Measurements from ENCODE around the gene UGT3A2. TPM values are rescaled to one million over a fixed set of nuclear protein-coding genes. Genes with fewer than 3 reads are reported as not detected.

UGT3A2 gene
- total and polyA plus RNA-seq, 2 experiments from 2014 or later = not detected

GRCh38 chr5:36073595-36074216, 7.0 kb upstream of the UGT3A2 start:
- H4K20me1 ChIP-seq (ENCODE audit: insufficient read depth) = no peaks in the 10 kb centered on the region
- no peak overlapping the region for H2AFZ ChIP-seq
- WGBS, 2 experiments (ENCODE audit: low coverage in 1 of 2, low lambda C conversion rate in 2 of 2, missing lambda C conversion rate in 2 of 2) = 75 to 77% methylated on average over 3 of the region's 3 CpGs
- no peaks in the 10 kb centered on the region for H3K9me3 ChIP-seq (ENCODE audit: low read depth)
- no peaks in the 10 kb centered on the region for H3K79me2 ChIP-seq (ENCODE audit: insufficient read depth)
- no peak overlapping the region for H3K9ac ChIP-seq
- H3K4me3 ChIP-seq = no peak overlapping the region
- no peaks in the 10 kb centered on the region for H3K4me1 ChIP-seq (ENCODE audit: insufficient read depth)
- TF ChIP-seq EZH2phosphoT487 (IDR thresholded peaks at IDR 0.05; ENCODE audit: insufficient read depth, low read depth) = no peak
- TF ChIP-seq EZH2 (IDR thresholded peaks at IDR 0.05; ENCODE audit: insufficient read depth, poor library complexity, severe bottlenecking) = no peak
- H3K9me2 ChIP-seq (ENCODE audit: insufficient read depth) = no peaks in the 10 kb centered on the region
- H3K4me2 ChIP-seq (ENCODE audit: unreplicated experiment) = no peak overlapping the region
- no peaks in the 10 kb centered on the region for H3F3A ChIP-seq (ENCODE audit: insufficient read depth)
- H3K27me3 ChIP-seq (replicated peaks; ENCODE audit: insufficient read depth) = peaks cover 38% of the 10 kb centered on the region
- in situ Hi-C loops (cut with MboI) = no loop called here
- DNase-seq = peak; percentile 24
- H3K27ac ChIP-seq = no peak overlapping the region
- no peaks in the 10 kb centered on the region for H3K36me3 ChIP-seq (ENCODE audit: low read depth)

GRCh38 chr5:36070687-36071571, 4.2 kb upstream of the UGT3A2 start:
- peak; percentile 15 for DNase-seq
- Histone ChIP-seq H3K27ac (no peak overlapping the region), H3K79me2 (ENCODE audit: insufficient read depth) (no peaks in the 10 kb centered on the region), H2AFZ (peak overlapping the region; percentile 53), H3K36me3 (ENCODE audit: low read depth) (no peaks in the 10 kb centered on the region), H3K4me1 (ENCODE audit: insufficient read depth) (no peaks in the 10 kb centered on the region), H4K20me1 (ENCODE audit: insufficient read depth) (no peaks in the 10 kb centered on the region), H3K27me3 (replicated peaks; ENCODE audit: insufficient read depth) (peaks cover 32% of the 10 kb centered on the region), H3K9me2 (ENCODE audit: insufficient read depth) (no peaks in the 10 kb centered on the region), H3K4me3 (peak overlapping the region; percentile 54), H3K4me2 (ENCODE audit: unreplicated experiment) (peak overlapping the region; percentile 47), H3K9me3 (ENCODE audit: low read depth) (no peaks in the 10 kb centered on the region), H3F3A (ENCODE audit: insufficient read depth) (no peaks in the 10 kb centered on the region), H3K9ac (peak overlapping the region; percentile 24; the same call in 1 of the 2 replicates)
- TF ChIP-seq EZH2phosphoT487 (IDR thresholded peaks at IDR 0.05; ENCODE audit: insufficient read depth, low read depth) (no peak), EZH2 (IDR thresholded peaks at IDR 0.05; ENCODE audit: insufficient read depth, poor library complexity, severe bottlenecking) (no peak)
- in situ Hi-C loops (cut with MboI) = no loop called here
- WGBS, 2 experiments (ENCODE audit: low coverage in 1 of 2, low lambda C conversion rate in 2 of 2, missing lambda C conversion rate in 2 of 2) = 22 to 23% methylated on average over 9 of the region's 9 CpGs

- Histone ChIP-seq H4K20me1 (ENCODE audit: insufficient read depth) (no peaks in the 10 kb centered on the region), H3K9me2 (ENCODE audit: insufficient read depth) (no peaks in the 10 kb centered on the region), H3K4me1 (ENCODE audit: insufficient read depth) (no peaks in the 10 kb centered on the region), H3K9ac (no peak overlapping the region), H3K36me3 (ENCODE audit: low read depth) (no peaks in the 10 kb centered on the region), H3K27ac (no peak overlapping the region), H3F3A (ENCODE audit: insufficient read depth) (no peaks in the 10 kb centered on the region), H3K27me3 (replicated peaks; ENCODE audit: insufficient read depth) (peaks cover 52% of the 10 kb centered on the region), H3K9me3 (ENCODE audit: low read depth) (no peaks in the 10 kb centered on the region), H3K4me2 (ENCODE audit: unreplicated experiment) (no peak overlapping the region), H2AFZ (no peak overlapping the region), H3K4me3 (no peak overlapping the region), H3K79me2 (ENCODE audit: insufficient read depth) (no peaks in the 10 kb centered on the region)
- WGBS, 2 experiments (ENCODE audit: low coverage in 1 of 2, low lambda C conversion rate in 2 of 2, missing lambda C conversion rate in 2 of 2) = 95 to 97% methylated on average over 5 of the region's 5 CpGs
- in situ Hi-C loops (cut with MboI) = no loop called here
- DNase-seq = no peak
- TF ChIP-seq EZH2 (IDR thresholded peaks at IDR 0.05; ENCODE audit: insufficient read depth, poor library complexity, severe bottlenecking) (no peak), EZH2phosphoT487 (IDR thresholded peaks at IDR 0.05; ENCODE audit: insufficient read depth, low read depth) (no peak)
Measured at GRCh38 chr5:36068751-36069281, 2.1 kb upstream of the UGT3A2 start.

- Histone ChIP-seq H3K27me3 (replicated peaks; ENCODE audit: insufficient read depth) (peaks cover 47% of the 10 kb centered on the region), H3K9me3 (ENCODE audit: low read depth) (no peaks in the 10 kb centered on the region), H2AFZ (no peak overlapping the region; the same call in 1 of the 2 replicates), H3K4me1 (ENCODE audit: insufficient read depth) (no peaks in the 10 kb centered on the region), H3K9ac (no peak overlapping the region), H4K20me1 (ENCODE audit: insufficient read depth) (no peaks in the 10 kb centered on the region), H3K36me3 (ENCODE audit: low read depth) (no peaks in the 10 kb centered on the region), H3F3A (ENCODE audit: insufficient read depth) (no peaks in the 10 kb centered on the region), H3K9me2 (ENCODE audit: insufficient read depth) (no peaks in the 10 kb centered on the region), H3K4me3 (no peak overlapping the region), H3K79me2 (ENCODE audit: insufficient read depth) (no peaks in the 10 kb centered on the region), H3K27ac (no peak overlapping the region), H3K4me2 (ENCODE audit: unreplicated experiment) (no peak overlapping the region)
- in situ Hi-C loops (cut with MboI) = no loop called here
- TF ChIP-seq EZH2phosphoT487 (IDR thresholded peaks at IDR 0.05; ENCODE audit: insufficient read depth, low read depth) (no peak), EZH2 (IDR thresholded peaks at IDR 0.05; ENCODE audit: insufficient read depth, poor library complexity, severe bottlenecking) (no peak)
- 28 to 34% methylated on average over 13 of the region's 13 CpGs for WGBS, 2 experiments (ENCODE audit: low coverage in 1 of 2, low lambda C conversion rate in 2 of 2, missing lambda C conversion rate in 2 of 2)
- DNase-seq = no peak
Measured at GRCh38 chr5:36066001-36066539, 612 bp downstream of the UGT3A2 start.

Data from GM23248 (cell line).